OCI-LY1 (cell line): ENCODE measurements around the gene SMIM24.

ENCODE experiments used
- H2AFZ ChIP-seq: fragments of 200-600 bp; sonication (generic), shearing (Covaris generic); 2 replicates; pipeline ENCODE4 v1.6.0; 2014; ENCODE audit warnings: antibody characterized with exemption, mild to moderate bottlenecking, low read length
- H3F3A ChIP-seq: fragments of 200-600 bp; sonication (generic), shearing (Covaris generic); 2 replicates; pipeline ENCODE4 v1.6.0; 2014; ENCODE audit warnings: mild to moderate bottlenecking, antibody characterized with exemption, low read length, moderate library complexity; ENCODE audit not compliant: insufficient read depth
- H3K27ac ChIP-seq: fragments of 200-600 bp; sonication (generic); 2 replicates; pipeline ENCODE4 v1.5.1; 2014; ENCODE audit warnings: low read length, mixed run types, mild to moderate bottlenecking, low read depth; ENCODE audit not compliant: poor library complexity, severe bottlenecking
- H3K27me3 ChIP-seq: fragments of 200-600 bp; sonication (generic); 2 replicates; pipeline ENCODE4 v1.6.0; 2014; ENCODE audit warnings: antibody characterized with exemption, mild to moderate bottlenecking, low read length, moderate library complexity; ENCODE audit not compliant: insufficient read depth
- H3K36me3 ChIP-seq: fragments of 200-600 bp; sonication (generic); 2 replicates; pipeline ENCODE4 v1.6.1; 2014; ENCODE audit warnings: mild to moderate bottlenecking, antibody characterized with exemption, low read length, moderate library complexity, mixed read lengths; ENCODE audit not compliant: insufficient read depth
- H3K4me1 ChIP-seq: fragments of 200-600 bp; sonication (generic); 2 replicates; pipeline ENCODE4 v1.5.1; 2014; ENCODE audit warnings: mild to moderate bottlenecking, low read length, moderate library complexity; ENCODE audit not compliant: insufficient read depth, severe bottlenecking
- H3K4me2 ChIP-seq: fragments of 200-600 bp; sonication (generic), shearing (Covaris generic); 2 replicates; pipeline ENCODE4 v1.6.1; 2014; ENCODE audit warnings: low read length
- H3K4me3 ChIP-seq: fragments of 200-600 bp; sonication (generic); 2 replicates; pipeline ENCODE4 v1.5.1; 2014; ENCODE audit warnings: low read length, low read depth, mild to moderate bottlenecking, mixed read lengths; ENCODE audit not compliant: poor library complexity, severe bottlenecking
- H3K79me2 ChIP-seq: fragments of 200-600 bp; shearing (Covaris generic); 2 replicates; pipeline ENCODE4 v1.6.1; 2016; ENCODE audit warnings: mixed run types, low read length, mixed read lengths; ENCODE audit not compliant: insufficient read depth
- H3K9ac ChIP-seq: fragments of 200-600 bp; sonication (generic), shearing (Covaris generic); 2 replicates; pipeline ENCODE4 v1.6.1; 2014; ENCODE audit warnings: mild to moderate bottlenecking, low read length, mixed read lengths
- H3K9me2 ChIP-seq: fragments of 200-600 bp; sonication (generic), shearing (Covaris generic); 2 replicates; pipeline ENCODE4 v1.6.1; 2014; ENCODE audit warnings: low read depth, mild to moderate bottlenecking, low read length, mixed read lengths
- H3K9me3 ChIP-seq: fragments of 200-600 bp; shearing (Covaris generic); 2 replicates; pipeline ENCODE4 v1.6.1; 2014; ENCODE audit warnings: low read length, mixed read lengths
- H4K20me1 ChIP-seq: fragments of 200-600 bp; sonication (generic), shearing (Covaris generic); 2 replicates; pipeline ENCODE4 v1.6.0; 2016; ENCODE audit warnings: mild to moderate bottlenecking, low read length; ENCODE audit not compliant: insufficient read depth
- EZH2 ChIP-seq: fragments of 200-600 bp; sonication (generic), shearing (Covaris generic); IDR thresholded peaks from 2 replicates; pipeline ENCODE4 v1.8.0; 2017; ENCODE audit warnings: borderline replicate concordance, mixed run types, mild to moderate bottlenecking, antibody characterized with exemption, low read length, moderate library complexity, mixed read lengths
- TF ChIP-seq, protein P1 (sequence below): fragments of 200-600 bp; sonication (generic), shearing (Covaris generic); IDR thresholded peaks from 2 replicates; pipeline ENCODE4 v1.5.1; 2017; ENCODE audit warnings: mild to moderate bottlenecking, antibody characterized with exemption, low read length, moderate library complexity, mixed read lengths

SMIM24 gene

DNA sequence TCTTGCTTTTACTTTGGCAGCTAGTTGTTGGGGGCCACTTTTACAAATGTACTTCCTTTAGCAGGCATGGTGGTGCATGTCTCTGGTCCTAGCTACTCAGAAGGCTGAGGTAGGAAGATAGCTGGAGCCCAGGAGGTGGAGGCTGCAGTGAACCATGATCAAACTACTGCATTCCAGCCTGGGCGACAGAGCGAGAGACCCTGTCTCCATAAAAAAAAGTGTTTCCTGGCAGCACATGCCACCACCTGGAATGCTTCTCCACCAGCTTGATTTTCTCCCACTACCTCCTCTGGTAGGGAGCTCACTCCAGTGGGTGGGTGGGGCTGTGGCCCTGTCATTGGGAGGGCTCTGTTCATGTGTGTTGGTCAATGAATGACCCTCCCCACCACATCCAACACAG lies 38.3 kb upstream of the SMIM24 start:
- no peak overlapping the region for H3K9ac ChIP-seq
- TF ChIP-seq EZH2: no peak
- TF ChIP-seq, protein P1, sequence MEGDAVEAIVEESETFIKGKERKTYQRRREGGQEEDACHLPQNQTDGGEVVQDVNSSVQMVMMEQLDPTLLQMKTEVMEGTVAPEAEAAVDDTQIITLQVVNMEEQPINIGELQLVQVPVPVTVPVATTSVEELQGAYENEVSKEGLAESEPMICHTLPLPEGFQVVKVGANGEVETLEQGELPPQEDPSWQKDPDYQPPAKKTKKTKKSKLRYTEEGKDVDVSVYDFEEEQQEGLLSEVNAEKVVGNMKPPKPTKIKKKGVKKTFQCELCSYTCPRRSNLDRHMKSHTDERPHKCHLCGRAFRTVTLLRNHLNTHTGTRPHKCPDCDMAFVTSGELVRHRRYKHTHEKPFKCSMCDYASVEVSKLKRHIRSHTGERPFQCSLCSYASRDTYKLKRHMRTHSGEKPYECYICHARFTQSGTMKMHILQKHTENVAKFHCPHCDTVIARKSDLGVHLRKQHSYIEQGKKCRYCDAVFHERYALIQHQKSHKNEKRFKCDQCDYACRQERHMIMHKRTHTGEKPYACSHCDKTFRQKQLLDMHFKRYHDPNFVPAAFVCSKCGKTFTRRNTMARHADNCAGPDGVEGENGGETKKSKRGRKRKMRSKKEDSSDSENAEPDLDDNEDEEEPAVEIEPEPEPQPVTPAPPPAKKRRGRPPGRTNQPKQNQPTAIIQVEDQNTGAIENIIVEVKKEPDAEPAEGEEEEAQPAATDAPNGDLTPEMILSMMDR: no peak
- no peaks in the 10 kb centered on the region for H4K20me1 ChIP-seq
- H3K27me3 ChIP-seq: no peaks in the 10 kb centered on the region
- no peak overlapping the region for H2AFZ ChIP-seq
- H3F3A ChIP-seq: no peaks in the 10 kb centered on the region
- H3K36me3 ChIP-seq: peaks cover 25% of the 10 kb centered on the region; the same call in 1 of the 2 replicates
- H3K79me2 ChIP-seq: no peaks in the 10 kb centered on the region
- H3K4me3 ChIP-seq: no peak overlapping the region
- no peak overlapping the region for H3K4me2 ChIP-seq
- no peaks in the 10 kb centered on the region for H3K9me3 ChIP-seq
- H3K27ac ChIP-seq: peak overlapping the region; percentile 14
- peaks cover 17% of the 10 kb centered on the region for H3K4me1 ChIP-seq
- no peaks in the 10 kb centered on the region for H3K9me2 ChIP-seq

DNA sequence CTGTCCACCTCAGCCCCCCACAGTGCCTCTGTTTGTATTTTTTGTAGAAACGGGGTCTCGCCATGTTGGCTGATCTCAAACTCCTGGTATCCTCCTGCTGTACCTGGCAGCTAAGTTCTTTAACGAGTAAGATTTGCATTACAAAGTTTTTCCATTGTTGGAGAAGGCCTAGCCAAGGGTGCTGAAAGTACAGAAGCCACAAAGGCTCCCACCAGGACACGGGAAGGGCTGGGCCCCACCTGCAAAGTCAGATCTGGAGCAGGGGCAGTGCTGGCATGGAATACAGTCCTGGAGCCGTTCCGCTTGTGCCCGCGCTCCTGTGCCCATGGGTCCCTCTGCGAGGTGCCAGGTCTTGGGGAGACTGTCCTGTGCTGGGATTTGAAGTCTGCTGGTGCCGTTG lies 37.9 kb upstream of the SMIM24 start:
- no peaks in the 10 kb centered on the region for H3K9me2 ChIP-seq
- H2AFZ ChIP-seq: no peak overlapping the region
- no peaks in the 10 kb centered on the region for H3K79me2 ChIP-seq
- TF ChIP-seq, protein P1: no peak
- TF ChIP-seq EZH2: no peak
- no peaks in the 10 kb centered on the region for H4K20me1 ChIP-seq
- no peaks in the 10 kb centered on the region for H3F3A ChIP-seq
- H3K4me2 ChIP-seq: no peak overlapping the region
- H3K27ac ChIP-seq: peak overlapping the region; percentile 14
- no peaks in the 10 kb centered on the region for H3K9me3 ChIP-seq
- H3K27me3 ChIP-seq: no peaks in the 10 kb centered on the region
- peaks cover 17% of the 10 kb centered on the region for H3K4me1 ChIP-seq
- no peak overlapping the region for H3K4me3 ChIP-seq
- H3K9ac ChIP-seq: no peak overlapping the region
- peaks cover 25% of the 10 kb centered on the region; the same call in 1 of the 2 replicates for H3K36me3 ChIP-seq

DNA sequence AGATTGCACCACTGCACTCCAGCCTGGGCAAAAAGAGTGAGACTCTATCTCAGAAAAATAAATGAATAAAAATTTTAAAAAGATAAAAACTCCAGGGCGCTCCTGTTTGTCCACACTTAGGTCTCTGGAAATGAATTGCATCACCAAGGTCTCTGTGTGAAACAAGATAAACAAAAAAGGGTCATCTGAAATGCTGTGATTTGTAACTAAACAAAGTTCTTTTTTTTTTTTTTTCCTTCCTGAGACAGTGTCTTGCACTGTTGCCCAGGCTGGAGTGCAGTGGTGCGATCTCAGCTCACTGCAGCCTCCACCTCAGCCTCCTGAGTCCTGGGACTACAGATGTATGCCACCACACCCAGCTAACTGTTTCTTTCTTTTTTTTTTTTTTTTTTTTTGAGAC lies 37.3 kb upstream of the SMIM24 start:
- H3K9ac ChIP-seq: no peak overlapping the region
- no peak overlapping the region for H3K4me2 ChIP-seq
- peaks cover 20% of the 10 kb centered on the region; the same call in 1 of the 2 replicates for H3K36me3 ChIP-seq
- no peaks in the 10 kb centered on the region for H4K20me1 ChIP-seq
- H2AFZ ChIP-seq: no peak overlapping the region
- H3K27me3 ChIP-seq: no peaks in the 10 kb centered on the region
- H3K4me1 ChIP-seq: peaks cover 17% of the 10 kb centered on the region
- H3K9me3 ChIP-seq: no peaks in the 10 kb centered on the region
- no peaks in the 10 kb centered on the region for H3K79me2 ChIP-seq
- TF ChIP-seq, protein P1: no peak
- TF ChIP-seq EZH2: no peak
- H3K27ac ChIP-seq: peak overlapping the region; percentile 92
- H3K9me2 ChIP-seq: no peaks in the 10 kb centered on the region
- H3K4me3 ChIP-seq: no peak overlapping the region
- H3F3A ChIP-seq: no peaks in the 10 kb centered on the region
